Endothelial cell of umbilical vein (primary cell): Measurements from ENCODE around the gene SNN. TPM values are rescaled to one million over a fixed set of nuclear protein-coding genes. Genes with fewer than 3 reads are reported as not detected.

Experiments used
- BruUV-seq: library from RNA; stranded (reverse); fragments of 400-500 nt; replicated peaks from 2 replicates; lab custom pipeline; 2021; lab: Mats Ljungman, UMichigan
- CTCF ChIA-PET: fragments of 300-600, 350-600 bp; sonication (Branson Sonifier 250); formaldehyde crosslinking; loops from one replicate; lab custom pipeline; 2021; ENCODE audit warnings: antibody characterized with exemption, inconsistent platforms; lab: Charles Lee
- POLR2A ChIA-PET: fragments of 300-600, 350-600 bp; sonication (Branson Sonifier 250); formaldehyde crosslinking; loops from one replicate; lab custom pipeline; 2021; ENCODE audit warnings: antibody characterized with exemption, inconsistent platforms; lab: Charles Lee
- DNase-seq: peaks from one replicate; pipeline ENCODE4 v3.0.0-alpha.2; 2011; ENCODE audit warnings: low read depth, low spot score
- FAIRE-seq: peaks from 2 replicates; lab custom pipeline; 2011; peaks lifted over from hg19 to GRCh38; lab: Jason Lieb, UNC
- H2AFZ ChIP-seq: 2 replicates; pipeline ENCODE4 v1.6.0; 2012; ENCODE audit warnings: low read depth, low read length, control low read depth, inconsistent platforms
- H3K27ac ChIP-seq: 2 replicates; pipeline ENCODE4 v1.5.1; 2011; ENCODE audit warnings: low read depth, mild to moderate bottlenecking, control low read depth, low read length, moderate library complexity; ENCODE audit not compliant: insufficient read depth
- H3K27me3 ChIP-seq, 2 experiments: 2 replicates each; pipeline versions ENCODE4 v1.6.0 to v1.6.1; 2011; ENCODE audit warnings: low read length in 2 of 2, mixed read lengths in 1 of 2; ENCODE audit not compliant: control insufficient read depth in 2 of 2, insufficient read depth in 2 of 2
- H3K36me3 ChIP-seq, 2 experiments: 2 replicates in 1 of 2; 3 replicates in 1 of 2; pipeline ENCODE4 v1.5.1; 2011; ENCODE audit warnings: low read length in 2 of 2, mild to moderate bottlenecking in 1 of 2, moderate library complexity in 1 of 2; ENCODE audit not compliant: control insufficient read depth in 2 of 2, insufficient read depth in 2 of 2; ENCODE audit errors: extremely low read depth in 1 of 2
- H3K4me1 ChIP-seq: 3 replicates; pipeline ENCODE4 v1.5.1; 2011; ENCODE audit warnings: mild to moderate bottlenecking, low read length; ENCODE audit not compliant: control insufficient read depth, insufficient read depth; ENCODE audit errors: extremely low read depth
- H3K4me2 ChIP-seq: 2 replicates; pipeline ENCODE4 v1.6.1; 2011; ENCODE audit warnings: low read length, control low read depth, mixed read lengths; ENCODE audit not compliant: insufficient read depth
- H3K4me3 ChIP-seq, 3 experiments: fragments of 200-600 bp in 1 of 3; sonication (generic), shearing (Covaris generic) in 1 of 3; replicated peaks in 1 of 3; 2 replicates each; pipeline ENCODE4 v1.5.1; 2011 to 2016; ENCODE audit warnings: control low read depth in 3 of 3, low read length in 3 of 3, mild to moderate bottlenecking in 2 of 3, inconsistent platforms in 1 of 3, low read depth in 1 of 3, moderate library complexity in 1 of 3; ENCODE audit not compliant: insufficient read depth in 1 of 3
- H3K79me2 ChIP-seq: 2 replicates; pipeline ENCODE4 v1.6.0; 2012; ENCODE audit warnings: low read length, inconsistent platforms; ENCODE audit not compliant: control insufficient read depth, insufficient read depth
- H3K9ac ChIP-seq: replicated peaks from 2 replicates; pipeline ENCODE3; 2011; ENCODE audit warnings: low read length, control low read depth; ENCODE audit not compliant: insufficient read depth; ENCODE audit errors: extremely low read depth
- H3K9me1 ChIP-seq: replicated peaks from 3 replicates; pipeline ENCODE4 v1.6.0; 2011; ENCODE audit warnings: mild to moderate bottlenecking, low read length; ENCODE audit not compliant: control insufficient read depth, insufficient read depth; ENCODE audit errors: extremely low read depth
- H3K9me3 ChIP-seq: replicated peaks from 2 replicates; pipeline ENCODE4 v1.5.1; 2012; ENCODE audit warnings: low read length, inconsistent platforms; ENCODE audit not compliant: control insufficient read depth, insufficient read depth
- H4K20me1 ChIP-seq: replicated peaks from 2 replicates; pipeline ENCODE3; 2011; ENCODE audit warnings: mild to moderate bottlenecking, low read length; ENCODE audit not compliant: control insufficient read depth, insufficient read depth; ENCODE audit errors: extremely low read depth
- EZH2 ChIP-seq: IDR thresholded peaks from 2 replicates; pipeline ENCODE4 v1.6.1; 2012; ENCODE audit warnings: borderline replicate concordance, low read depth, mild to moderate bottlenecking, moderate library complexity, low read length, inconsistent platforms; ENCODE audit not compliant: severe bottlenecking
- FOS ChIP-seq: IDR thresholded peaks from 2 replicates; pipeline ENCODE4 v1.6.1; 2011; ENCODE audit warnings: mild to moderate bottlenecking, low read length, moderate library complexity, borderline replicate concordance; ENCODE audit not compliant: insufficient read depth
- GATA2 ChIP-seq: IDR thresholded peaks from 2 replicates; pipeline ENCODE4 v1.7.0; 2011; ENCODE audit warnings: low read depth, mild to moderate bottlenecking, moderate library complexity, mixed read lengths, low read length; ENCODE audit not compliant: insufficient read length, insufficient read depth
- JUN ChIP-seq: IDR thresholded peaks from 2 replicates; pipeline ENCODE4 v1.6.1; 2011; ENCODE audit warnings: borderline replicate concordance, low read depth; ENCODE audit not compliant: insufficient read length, insufficient read depth
- MYC ChIP-seq: IDR thresholded peaks from one replicate; pipeline ENCODE4 v1.6.1; 2011; ENCODE audit warnings: mild to moderate bottlenecking, low read depth, low read length
- POLR2A ChIP-seq: IDR thresholded peaks from 2 replicates; pipeline ENCODE4 v1.6.1; 2012; ENCODE audit warnings: low read depth, mild to moderate bottlenecking, control low read depth, low read length
- POLR2AphosphoS5 ChIP-seq: IDR thresholded peaks from 2 replicates; pipeline ENCODE4 v1.6.1; 2012; ENCODE audit warnings: low read depth, mild to moderate bottlenecking, control low read depth, low read length, moderate library complexity; ENCODE audit not compliant: insufficient read depth
- dilution Hi-C: fragments of 300-500 bp; cut with MboI; formaldehyde crosslinking; loops from one replicate; pipeline ENCODE4 v1.15.0; 2019; ENCODE audit warnings: low sequenced_read_pairs; ENCODE audit not compliant: extremely low pct_ligation_motif_present
- intact Hi-C: fragments of 100-400 bp; cut with micrococcal nuclease; formaldehyde crosslinking; loops from one replicate; pipeline ENCODE4 v1.10.0; 2022
- polyA plus RNA-seq, 4 experiments: library from polyadenylated mRNA; depleted of rRNA in 3 of 4; stranded (reverse) in 3 of 4; unstranded in 1 of 4; fragments of >200 nt; gene quantifications; 2 replicates each; pipeline versions ENCODE4 v1.2.1 to v1.2.3, GENCODE V29; 2011 to 2012; ENCODE audit warnings: missing spikeins in 1 of 4
- total RNA-seq: library from RNA; stranded (reverse); gene quantifications from 2 replicates; pipeline ENCODE4 v1.2.3, GENCODE V29; 2021
- TF ChIP-seq, protein P1 (sequence below): IDR thresholded peaks from 2 replicates; pipeline ENCODE4 v1.6.1; 2011; ENCODE audit not compliant: insufficient read depth, insufficient read length
- TF ChIP-seq, protein P2 (sequence below), 2 donors: IDR thresholded peaks; 1 replicate in 1 of 2; 2 replicates in 1 of 2; pipeline ENCODE4 v1.5.1; 2011; ENCODE audit warnings: low read length in 2 of 2, mild to moderate bottlenecking in 2 of 2, moderate library complexity in 2 of 2, control low read depth in 1 of 2, inconsistent platforms in 1 of 2, low read depth in 1 of 2; ENCODE audit not compliant: insufficient read depth in 1 of 2; ENCODE audit errors: extremely low read depth in 1 of 2

SNN gene
- total and polyA plus RNA-seq, 2 donors (not counting 3 experiments of a cell fraction or from before 2014, with no cell fraction given) = 17.7 to 24.1 TPM

DNA sequence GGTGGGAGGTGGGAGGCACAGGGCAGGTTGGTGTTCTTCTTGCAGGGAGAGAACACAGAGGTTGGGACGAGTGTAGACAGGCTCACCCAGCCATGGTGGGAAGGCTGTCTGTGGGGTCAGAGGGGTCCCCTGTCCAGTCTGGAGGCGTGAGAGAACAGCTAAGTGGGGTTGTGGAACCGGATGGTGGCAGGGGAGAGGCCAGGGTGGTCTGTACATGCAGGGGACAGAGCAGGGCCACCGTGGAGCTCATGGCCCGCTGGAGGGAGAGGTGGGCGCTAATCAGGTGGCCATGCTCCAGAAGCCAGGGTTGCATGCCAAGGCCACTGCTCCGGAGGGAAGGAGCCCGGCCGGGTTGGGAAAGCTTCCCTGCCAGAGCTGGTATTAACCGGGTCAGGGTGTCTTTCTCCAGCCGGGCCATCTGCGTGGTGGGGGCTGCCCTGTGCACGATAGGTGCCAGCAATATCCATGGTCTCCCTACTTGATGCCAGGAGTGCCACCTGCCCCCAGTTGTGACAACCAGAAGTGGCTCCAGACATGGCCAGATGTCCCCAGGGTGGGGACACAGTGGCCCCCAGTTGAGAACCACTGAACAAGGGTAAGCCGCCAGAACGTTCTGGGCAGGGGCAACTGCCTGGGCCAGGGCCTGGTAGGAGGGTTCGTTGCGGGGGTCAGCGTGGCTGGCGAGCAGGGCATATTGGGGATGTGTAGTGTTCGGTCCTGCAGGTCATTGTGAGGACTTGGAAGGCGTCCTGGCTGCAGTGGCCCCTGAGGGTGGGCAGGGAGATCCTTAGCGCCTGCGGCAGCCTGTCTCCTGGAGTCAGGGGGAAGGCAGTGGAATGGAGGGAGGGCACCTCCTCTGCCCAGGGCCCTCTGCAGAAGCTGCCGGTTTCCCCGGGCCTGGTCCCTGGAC lies 5.1 kb downstream of the SNN start:
- Histone ChIP-seq H3K4me3 (no peak overlapping the region), H3K9ac (no peak overlapping the region), H3K9me1 (no peaks in the 10 kb centered on the region), H3K4me2 (no peak overlapping the region), H3K79me2 (no peaks in the 10 kb centered on the region), H3K27ac (no peak overlapping the region), H3K27me3 (no peaks in the 10 kb centered on the region), H3K9me3 (no peaks in the 10 kb centered on the region), H4K20me1 (no peaks in the 10 kb centered on the region), H3K36me3 (peaks cover 3 to 23% of the 10 kb centered on the region in 2 experiments), H3K4me1 (peaks cover 21% of the 10 kb centered on the region), H2AFZ (no peak overlapping the region)
- FAIRE-seq (no peak), DNase-seq (no peak)
- ChIA-PET CTCF (interaction anchor here (0.9 to 1.6 kb wide), 3 partner anchors 41 to 277 kb away, joined by 3 to 7 read pairs (median 3); no protein-coding TSS in a partner anchor), POLR2A (no interaction called here)
- no peak for TF ChIP-seq FOS
- dilution Hi-C loops (no loop called here), intact Hi-C loops (no loop called here)
- BruUV-seq = no TSS peak

GRCh38 chr16:11674001-11674817 lies 6.0 kb downstream of the SNN start:
- CTCF ChIA-PET = interaction anchor here (0.6 to 3.4 kb wide), 4 partner anchors 40 to 278 kb away, joined by 3 to 11 read pairs (median 5); no protein-coding TSS in a partner anchor
- FAIRE-seq (no peak), DNase-seq (no peak)
- intact Hi-C loops (no loop called here), dilution Hi-C loops (no loop called here)
- peaks cover 21% of the 10 kb centered on the region for H3K4me1 ChIP-seq
- no peak overlapping the region for H2AFZ ChIP-seq
- H3K4me2 ChIP-seq = no peak overlapping the region
- TF ChIP-seq GATA2 = no peak
- no peak for TF ChIP-seq POLR2AphosphoS5
- TF ChIP-seq, protein P1, sequence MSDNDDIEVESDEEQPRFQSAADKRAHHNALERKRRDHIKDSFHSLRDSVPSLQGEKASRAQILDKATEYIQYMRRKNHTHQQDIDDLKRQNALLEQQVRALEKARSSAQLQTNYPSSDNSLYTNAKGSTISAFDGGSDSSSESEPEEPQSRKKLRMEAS = no peak
- no peak for TF ChIP-seq MYC
- no peak for TF ChIP-seq POLR2A
- no peak for TF ChIP-seq FOS
- TF ChIP-seq, protein P2, sequence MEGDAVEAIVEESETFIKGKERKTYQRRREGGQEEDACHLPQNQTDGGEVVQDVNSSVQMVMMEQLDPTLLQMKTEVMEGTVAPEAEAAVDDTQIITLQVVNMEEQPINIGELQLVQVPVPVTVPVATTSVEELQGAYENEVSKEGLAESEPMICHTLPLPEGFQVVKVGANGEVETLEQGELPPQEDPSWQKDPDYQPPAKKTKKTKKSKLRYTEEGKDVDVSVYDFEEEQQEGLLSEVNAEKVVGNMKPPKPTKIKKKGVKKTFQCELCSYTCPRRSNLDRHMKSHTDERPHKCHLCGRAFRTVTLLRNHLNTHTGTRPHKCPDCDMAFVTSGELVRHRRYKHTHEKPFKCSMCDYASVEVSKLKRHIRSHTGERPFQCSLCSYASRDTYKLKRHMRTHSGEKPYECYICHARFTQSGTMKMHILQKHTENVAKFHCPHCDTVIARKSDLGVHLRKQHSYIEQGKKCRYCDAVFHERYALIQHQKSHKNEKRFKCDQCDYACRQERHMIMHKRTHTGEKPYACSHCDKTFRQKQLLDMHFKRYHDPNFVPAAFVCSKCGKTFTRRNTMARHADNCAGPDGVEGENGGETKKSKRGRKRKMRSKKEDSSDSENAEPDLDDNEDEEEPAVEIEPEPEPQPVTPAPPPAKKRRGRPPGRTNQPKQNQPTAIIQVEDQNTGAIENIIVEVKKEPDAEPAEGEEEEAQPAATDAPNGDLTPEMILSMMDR (IDR thresholded peaks at IDR 0.05; ENCODE audit: extremely low read depth in 1 of 2, insufficient read depth in 1 of 2, low read depth in 1 of 2, low read length in 2 of 2) = no peak
- no peak for TF ChIP-seq EZH2
- no peak for TF ChIP-seq JUN
- no peaks in the 10 kb centered on the region for H3K9me3 ChIP-seq
- H3K4me3 ChIP-seq = no peak overlapping the region
- no TSS peak for BruUV-seq
- peaks cover 4 to 24% of the 10 kb centered on the region in 2 experiments for H3K36me3 ChIP-seq
- H3K9me1 ChIP-seq = no peaks in the 10 kb centered on the region
- no peaks in the 10 kb centered on the region for H4K20me1 ChIP-seq
- no peak overlapping the region for H3K27ac ChIP-seq
- POLR2A ChIA-PET = no interaction called here
- no peak overlapping the region for H3K9ac ChIP-seq
- no peaks in the 10 kb centered on the region for H3K79me2 ChIP-seq
- no peaks in the 10 kb centered on the region for H3K27me3 ChIP-seq
